ENCODE measurements around the gene IGSF3.
"Not testable (repeated sequence)": the region's sequence is repeated elsewhere in the genome, so short reads cannot be mapped to it uniquely, and the experiment has no call there.

Gene IGSF3

DNA sequence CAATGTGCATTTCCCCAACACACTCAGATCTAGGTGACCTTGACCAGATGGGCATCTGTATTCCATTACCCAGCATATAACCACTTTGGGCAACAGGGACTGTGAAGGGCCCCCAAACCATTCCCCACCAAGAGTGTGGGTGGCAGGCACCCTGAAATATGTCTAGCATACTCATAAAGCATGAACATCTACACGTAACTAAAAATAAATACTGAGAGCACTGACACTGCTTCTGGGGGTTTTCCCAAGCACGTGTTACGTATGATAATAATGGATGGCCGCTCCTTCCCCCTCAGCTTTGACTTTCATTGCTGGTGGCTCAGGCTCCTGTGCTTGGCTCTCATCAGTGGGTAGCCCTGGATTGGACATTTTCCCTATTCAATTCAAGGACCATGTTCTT lies 39.1 kb downstream of the IGSF3 start:
- Histone ChIP-seq H3K27ac (ENCODE audit: low read depth, low read length) (no peak overlapping the region), H3K4me3 (ENCODE audit: low read depth, low read length) (no peak overlapping the region), H3K4me1 (ENCODE audit: control insufficient read depth, insufficient read depth, low read length) (peaks cover 33% of the 10 kb centered on the region), H3K9me3 (ENCODE audit: control insufficient read depth, insufficient read depth, low read depth, low read length) (no peaks in the 10 kb centered on the region), H3K27me3 (ENCODE audit: control insufficient read depth, insufficient read depth, low read length) (no peaks in the 10 kb centered on the region; the same call in 1 of the 2 replicates), H3K9ac (ENCODE audit: low read length) (no peak overlapping the region), H3K36me3 (ENCODE audit: control insufficient read depth, insufficient read depth, low read length) (no peaks in the 10 kb centered on the region)

DNA sequence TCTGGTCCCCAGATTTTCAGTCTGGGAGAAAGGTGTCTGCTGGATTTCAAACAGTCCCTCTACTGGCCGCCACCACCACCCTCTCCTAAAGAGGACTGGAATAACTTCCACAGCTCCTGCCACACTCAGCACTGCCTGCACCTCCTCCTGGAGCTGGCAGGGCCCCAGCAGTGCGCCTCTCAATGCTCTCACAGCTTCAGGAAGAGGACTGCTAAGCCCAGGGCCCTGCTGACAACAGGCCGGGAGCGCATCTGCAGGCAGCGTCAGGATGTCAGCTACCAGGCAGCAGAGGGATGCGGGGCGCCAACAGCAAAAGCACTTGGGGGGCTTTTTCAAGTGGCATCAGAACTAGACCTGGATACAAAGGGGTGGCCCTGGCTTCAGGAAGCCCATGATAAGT lies 40.2 kb downstream of the IGSF3 start:
- not testable (repeated sequence) for H3K36me3 ChIP-seq (ENCODE audit: control insufficient read depth, insufficient read depth, low read length); H3K27me3 ChIP-seq (ENCODE audit: control insufficient read depth, insufficient read depth, low read length); H3K9ac ChIP-seq (ENCODE audit: low read length); H3K4me3 ChIP-seq (ENCODE audit: low read depth, low read length); H3K9me3 ChIP-seq (ENCODE audit: control insufficient read depth, insufficient read depth, low read depth, low read length); H3K27ac ChIP-seq (ENCODE audit: low read depth, low read length)
- H3K4me1 ChIP-seq (ENCODE audit: control insufficient read depth, insufficient read depth, low read length) = peaks cover 26% of the 10 kb centered on the region

DNA sequence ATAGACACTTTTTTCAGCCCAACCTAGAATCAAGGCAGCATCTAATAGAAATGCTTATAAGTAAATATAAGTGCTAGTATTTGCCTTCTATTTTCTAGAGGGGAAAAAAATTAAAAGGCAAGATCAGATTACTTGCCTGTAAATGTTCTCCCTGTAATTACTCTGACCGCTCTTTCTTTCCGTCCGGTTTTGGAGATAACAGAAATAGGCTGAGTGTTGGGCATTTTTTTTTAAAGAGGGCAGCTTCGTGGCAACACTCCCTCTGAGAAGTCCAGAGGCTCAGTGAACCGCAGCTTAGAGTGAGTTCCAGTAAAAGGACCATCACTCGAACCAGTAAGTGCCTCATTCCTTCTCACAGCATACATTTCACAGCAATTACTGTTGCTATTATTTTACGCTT lies 40.6 kb downstream of the IGSF3 start:
- not testable (repeated sequence) for H3K9me3 ChIP-seq (ENCODE audit: control insufficient read depth, insufficient read depth, low read depth, low read length); H3K9ac ChIP-seq (ENCODE audit: low read length); H3K27ac ChIP-seq (ENCODE audit: low read depth, low read length); H3K36me3 ChIP-seq (ENCODE audit: control insufficient read depth, insufficient read depth, low read length); H3K4me3 ChIP-seq (ENCODE audit: low read depth, low read length); H3K27me3 ChIP-seq (ENCODE audit: control insufficient read depth, insufficient read depth, low read length)
- H3K4me1 ChIP-seq (ENCODE audit: control insufficient read depth, insufficient read depth, low read length) = peaks cover 24% of the 10 kb centered on the region

DNA sequence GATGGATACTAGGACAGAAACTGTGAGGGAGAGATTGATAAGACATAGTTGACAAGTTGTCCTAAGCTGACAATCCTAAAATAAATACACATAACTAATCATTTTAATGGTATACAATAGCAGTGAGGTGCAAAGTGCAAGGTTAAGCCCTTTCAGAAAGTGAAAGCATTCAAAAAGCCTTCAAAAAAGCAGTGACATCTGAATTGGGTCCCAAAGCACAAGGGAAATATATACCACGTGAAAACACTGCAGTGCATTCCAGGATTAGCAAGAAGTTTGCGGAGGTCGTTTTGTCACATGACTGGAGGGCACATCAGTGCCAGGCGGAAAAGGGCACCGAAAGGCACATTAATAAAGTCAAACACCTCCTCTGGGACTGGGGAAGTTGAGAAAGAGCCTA lies 42.4 kb downstream of the IGSF3 start:
- H3K9ac ChIP-seq (ENCODE audit: low read length); H3K27ac ChIP-seq (ENCODE audit: low read depth, low read length); H3K4me3 ChIP-seq (ENCODE audit: low read depth, low read length); H3K27me3 ChIP-seq (ENCODE audit: control insufficient read depth, insufficient read depth, low read length); H3K9me3 ChIP-seq (ENCODE audit: control insufficient read depth, insufficient read depth, low read depth, low read length); H3K36me3 ChIP-seq (ENCODE audit: control insufficient read depth, insufficient read depth, low read length): not testable (repeated sequence)
- peaks cover 22% of the 10 kb centered on the region for H3K4me1 ChIP-seq (ENCODE audit: control insufficient read depth, insufficient read depth, low read length)

DNA sequence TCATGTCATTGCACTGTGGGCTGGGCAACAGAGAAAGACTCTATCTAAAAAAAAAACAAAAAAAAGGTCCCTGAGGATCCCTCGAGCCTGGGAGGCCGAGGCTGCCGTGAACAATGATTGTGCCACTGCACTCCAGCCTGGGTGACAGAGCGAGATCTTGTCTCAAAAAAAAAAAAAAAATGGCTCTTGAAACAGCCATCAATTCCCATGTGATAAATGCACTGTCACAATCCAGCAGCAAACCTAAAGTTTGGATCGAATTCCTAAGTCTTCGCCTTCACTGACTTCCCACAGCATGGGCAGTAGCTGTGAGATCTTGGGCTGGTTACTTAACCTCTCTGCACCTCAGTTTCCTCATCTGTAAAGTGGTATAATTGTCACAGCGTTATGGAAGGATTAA lies 43.5 kb downstream of the IGSF3 start:
- no peaks in the 10 kb centered on the region for H3K36me3 ChIP-seq (ENCODE audit: control insufficient read depth, insufficient read depth, low read length)
- no peak overlapping the region for H3K27ac ChIP-seq (ENCODE audit: low read depth, low read length)
- no peak overlapping the region for H3K4me3 ChIP-seq (ENCODE audit: low read depth, low read length)
- peaks cover 2% of the 10 kb centered on the region; the same call in 1 of the 2 replicates for H3K9me3 ChIP-seq (ENCODE audit: control insufficient read depth, insufficient read depth, low read depth, low read length)
- H3K4me1 ChIP-seq (ENCODE audit: control insufficient read depth, insufficient read depth, low read length) = peaks cover 18% of the 10 kb centered on the region
- no peak overlapping the region for H3K9ac ChIP-seq (ENCODE audit: low read length)
- H3K27me3 ChIP-seq (ENCODE audit: control insufficient read depth, insufficient read depth, low read length) = no peaks in the 10 kb centered on the region

DNA sequence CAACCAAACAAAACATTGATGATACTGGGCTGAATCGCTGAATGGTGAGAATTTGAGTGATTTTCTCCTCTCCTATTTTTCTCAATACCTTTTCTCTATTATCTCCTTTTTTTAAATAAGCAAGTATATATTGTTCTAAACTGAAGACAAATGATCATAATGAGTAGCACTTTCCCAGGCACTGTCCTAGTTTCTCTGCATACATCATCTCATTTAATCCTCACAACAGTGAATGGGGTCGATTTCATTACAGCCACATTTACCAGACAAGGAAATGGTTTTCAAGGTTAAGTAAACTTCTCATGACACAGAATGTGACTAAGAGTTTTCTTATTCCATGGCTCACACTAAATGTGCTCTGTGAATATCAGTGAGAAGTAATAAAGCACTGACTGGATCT lies 45.0 kb downstream of the IGSF3 start:
- not testable (repeated sequence) for H3K9me3 ChIP-seq (ENCODE audit: control insufficient read depth, insufficient read depth, low read depth, low read length); H3K4me1 ChIP-seq (ENCODE audit: control insufficient read depth, insufficient read depth, low read length); H3K27ac ChIP-seq (ENCODE audit: low read depth, low read length); H3K4me3 ChIP-seq (ENCODE audit: low read depth, low read length); H3K36me3 ChIP-seq (ENCODE audit: control insufficient read depth, insufficient read depth, low read length); H3K27me3 ChIP-seq (ENCODE audit: control insufficient read depth, insufficient read depth, low read length); H3K9ac ChIP-seq (ENCODE audit: low read length)

DNA sequence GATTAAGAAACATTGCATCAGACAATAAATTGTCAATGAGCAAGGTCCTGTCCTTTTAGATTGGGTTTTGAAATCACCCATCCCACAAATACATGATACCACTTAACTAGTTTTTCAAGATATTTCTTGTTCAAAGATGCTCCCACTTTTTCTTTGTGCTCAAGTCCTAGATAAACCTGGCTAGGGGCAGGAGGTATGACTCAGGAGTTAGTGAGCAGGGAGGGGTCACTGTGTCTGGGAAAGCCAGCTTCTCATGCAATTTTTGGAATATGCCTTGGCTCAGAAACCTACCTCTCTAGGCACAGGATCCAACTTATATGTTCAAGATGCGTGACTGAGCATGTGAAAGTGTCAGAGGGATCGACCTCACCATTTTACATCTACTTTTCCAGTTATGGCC lies 45.8 kb downstream of the IGSF3 start:
- not testable (repeated sequence) for H3K9me3 ChIP-seq (ENCODE audit: control insufficient read depth, insufficient read depth, low read depth, low read length); H3K36me3 ChIP-seq (ENCODE audit: control insufficient read depth, insufficient read depth, low read length); H3K9ac ChIP-seq (ENCODE audit: low read length); H3K4me1 ChIP-seq (ENCODE audit: control insufficient read depth, insufficient read depth, low read length); H3K4me3 ChIP-seq (ENCODE audit: low read depth, low read length); H3K27ac ChIP-seq (ENCODE audit: low read depth, low read length); H3K27me3 ChIP-seq (ENCODE audit: control insufficient read depth, insufficient read depth, low read length)

DNA sequence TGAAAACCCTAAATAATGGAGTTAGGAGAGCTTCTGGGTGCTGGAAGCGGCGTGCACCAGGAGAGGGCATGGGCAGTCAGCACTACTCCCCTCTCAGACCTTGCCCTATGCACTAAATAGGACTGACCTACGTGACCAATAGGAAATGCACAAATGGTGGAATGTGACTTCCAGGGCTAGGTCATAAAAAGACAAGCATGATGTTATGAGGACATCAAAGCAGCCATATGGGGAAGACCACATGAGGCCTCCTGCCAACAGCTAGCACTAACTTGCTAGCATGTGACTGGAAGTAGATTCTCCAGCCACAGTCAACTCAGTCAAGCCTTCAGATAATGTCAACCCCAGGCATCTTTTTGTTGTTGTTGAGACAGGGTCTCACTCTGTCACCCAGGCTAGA lies 47.1 kb downstream of the IGSF3 start:
- H3K27me3 ChIP-seq (ENCODE audit: control insufficient read depth, insufficient read depth, low read length); H3K9me3 ChIP-seq (ENCODE audit: control insufficient read depth, insufficient read depth, low read depth, low read length); H3K27ac ChIP-seq (ENCODE audit: low read depth, low read length); H3K4me3 ChIP-seq (ENCODE audit: low read depth, low read length); H3K4me1 ChIP-seq (ENCODE audit: control insufficient read depth, insufficient read depth, low read length); H3K36me3 ChIP-seq (ENCODE audit: control insufficient read depth, insufficient read depth, low read length); H3K9ac ChIP-seq (ENCODE audit: low read length): not testable (repeated sequence)

DNA sequence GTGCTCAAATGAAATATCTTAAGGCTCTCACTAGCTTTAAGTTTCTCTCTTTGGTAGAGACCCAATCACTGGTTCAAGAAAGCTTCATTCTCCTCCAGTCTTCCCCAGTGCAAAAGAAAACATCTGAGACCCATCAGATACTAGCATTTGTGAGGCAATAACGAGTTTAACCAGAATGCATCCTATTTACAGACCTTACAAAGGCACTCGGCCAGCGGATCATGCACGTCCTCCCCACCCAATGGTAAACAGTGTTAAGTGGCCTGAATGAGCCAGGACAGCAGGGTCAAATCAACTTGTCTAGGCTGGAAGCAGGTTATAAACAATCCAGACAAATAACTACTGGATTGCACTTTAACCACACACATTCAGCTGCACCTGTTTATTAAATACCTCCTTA lies 48.4 kb downstream of the IGSF3 start:
- not testable (repeated sequence) for H3K27ac ChIP-seq (ENCODE audit: low read depth, low read length); H3K9me3 ChIP-seq (ENCODE audit: control insufficient read depth, insufficient read depth, low read depth, low read length); H3K36me3 ChIP-seq (ENCODE audit: control insufficient read depth, insufficient read depth, low read length)

DNA sequence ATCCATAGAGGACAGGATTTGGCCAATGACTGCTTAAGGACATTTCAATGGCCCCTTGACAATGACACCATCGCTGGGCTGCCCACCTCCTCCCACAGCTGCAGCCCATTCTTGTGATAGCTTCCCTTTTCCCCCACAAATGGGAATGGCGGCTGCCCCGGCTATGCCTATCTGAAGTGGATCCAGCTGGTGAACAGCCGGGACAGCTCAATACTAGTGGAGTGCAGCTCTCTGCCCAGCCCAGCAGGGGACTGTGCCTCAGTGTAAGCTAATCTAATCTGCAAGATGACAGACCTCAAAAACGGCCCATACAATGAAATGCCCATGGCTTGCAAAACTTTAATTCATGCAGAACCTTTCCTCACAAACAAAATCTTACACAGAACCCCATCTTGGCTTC lies 49.7 kb downstream of the IGSF3 start:
- not testable (repeated sequence) for H3K27me3 ChIP-seq (ENCODE audit: control insufficient read depth, insufficient read depth, low read length); H3K4me3 ChIP-seq (ENCODE audit: low read depth, low read length); H3K27ac ChIP-seq (ENCODE audit: low read depth, low read length); H3K9ac ChIP-seq (ENCODE audit: low read length); H3K9me3 ChIP-seq (ENCODE audit: control insufficient read depth, insufficient read depth, low read depth, low read length); H3K4me1 ChIP-seq (ENCODE audit: control insufficient read depth, insufficient read depth, low read length); H3K36me3 ChIP-seq (ENCODE audit: control insufficient read depth, insufficient read depth, low read length)

More for the DNA sequence above, 48.4 kb downstream of the IGSF3 start:
- H3K4me1 ChIP-seq (ENCODE audit: control insufficient read depth, insufficient read depth, low read length); H3K4me3 ChIP-seq (ENCODE audit: low read depth, low read length); H3K9ac ChIP-seq (ENCODE audit: low read length); H3K27me3 ChIP-seq (ENCODE audit: control insufficient read depth, insufficient read depth, low read length): not testable (repeated sequence)

DNA sequence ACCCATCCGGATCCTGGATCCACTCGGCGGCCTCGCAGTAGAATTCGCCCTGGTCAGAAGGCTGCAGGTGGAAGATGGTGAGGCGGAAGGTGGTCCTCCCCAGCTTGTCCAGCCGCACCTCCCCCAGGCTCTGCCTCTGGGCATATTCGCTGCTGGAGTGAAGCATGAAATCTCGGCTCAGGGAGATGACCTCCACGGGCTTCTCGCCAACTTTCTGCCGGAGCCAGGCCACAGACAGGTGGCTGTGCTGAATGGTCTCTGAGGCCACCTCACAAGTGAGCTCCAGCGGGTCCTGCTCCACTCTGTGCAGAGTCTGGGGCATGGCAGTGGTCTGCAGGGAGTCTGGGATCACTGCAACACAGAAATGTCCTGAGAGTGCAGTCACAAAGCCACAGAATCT lies 53.7 kb downstream of the IGSF3 start:
- not testable (repeated sequence) for H3K9ac ChIP-seq (ENCODE audit: low read length); H3K27me3 ChIP-seq (ENCODE audit: control insufficient read depth, insufficient read depth, low read length); H3K27ac ChIP-seq (ENCODE audit: low read depth, low read length); H3K9me3 ChIP-seq (ENCODE audit: control insufficient read depth, insufficient read depth, low read depth, low read length); H3K4me1 ChIP-seq (ENCODE audit: control insufficient read depth, insufficient read depth, low read length); H3K4me3 ChIP-seq (ENCODE audit: low read depth, low read length); H3K36me3 ChIP-seq (ENCODE audit: control insufficient read depth, insufficient read depth, low read length)

DNA sequence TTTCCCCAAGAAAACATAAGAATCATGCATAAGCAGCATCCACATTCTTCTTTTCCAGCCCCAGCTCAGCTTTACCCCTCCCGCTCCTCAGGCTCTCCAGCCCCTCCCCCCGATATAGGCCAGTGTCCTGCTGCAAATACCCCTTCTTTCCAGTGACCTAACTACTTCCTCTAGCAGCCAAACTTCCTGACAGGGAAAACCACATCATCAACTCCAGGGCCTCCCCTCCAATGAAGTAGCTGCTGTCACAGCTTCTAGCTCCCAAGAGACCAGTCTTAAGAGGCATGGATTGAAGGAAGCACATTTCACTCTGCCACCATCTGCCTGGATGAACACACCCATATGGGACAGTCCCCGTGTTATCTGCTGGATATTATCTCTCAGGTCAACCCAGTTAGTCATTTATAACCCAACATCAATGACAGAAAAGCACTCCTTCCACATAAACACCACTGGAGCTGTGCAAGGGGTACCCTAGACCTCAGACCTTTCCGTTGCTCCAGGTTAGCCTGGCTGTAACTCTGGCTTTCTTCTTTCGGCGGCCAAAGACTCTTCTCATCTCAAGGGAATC lies 57.6 kb downstream of the IGSF3 start:
- not testable (repeated sequence) for H3K4me1 ChIP-seq (ENCODE audit: control insufficient read depth, insufficient read depth, low read length)

More for the DNA sequence above, 57.6 kb downstream of the IGSF3 start:
- H3K9me3 ChIP-seq (ENCODE audit: control insufficient read depth, insufficient read depth, low read depth, low read length); H3K9ac ChIP-seq (ENCODE audit: low read length); H3K27me3 ChIP-seq (ENCODE audit: control insufficient read depth, insufficient read depth, low read length); H3K36me3 ChIP-seq (ENCODE audit: control insufficient read depth, insufficient read depth, low read length); H3K27ac ChIP-seq (ENCODE audit: low read depth, low read length); H3K4me3 ChIP-seq (ENCODE audit: low read depth, low read length): not testable (repeated sequence)
